Activated CD4-positive, alpha-beta T cell treated with anti-CD3 and anti-CD28 coated beads, Interleukin-2, Interleukin-6, amounts not matched to agents 100 ng/mL and 50 ng/mL, durations not matched to agents 16 hours and 8 hours (primary cell): ENCODE data around the gene PLXNA2.
A peak's percentile ranks its signal among the peaks of the same experiment; 100 is the strongest.

ENCODE experiments used
- DNase-seq: peaks from one replicate; pipeline ENCODE4 v3.0.0-alpha.2; 2020

PLXNA2 gene

DNA sequence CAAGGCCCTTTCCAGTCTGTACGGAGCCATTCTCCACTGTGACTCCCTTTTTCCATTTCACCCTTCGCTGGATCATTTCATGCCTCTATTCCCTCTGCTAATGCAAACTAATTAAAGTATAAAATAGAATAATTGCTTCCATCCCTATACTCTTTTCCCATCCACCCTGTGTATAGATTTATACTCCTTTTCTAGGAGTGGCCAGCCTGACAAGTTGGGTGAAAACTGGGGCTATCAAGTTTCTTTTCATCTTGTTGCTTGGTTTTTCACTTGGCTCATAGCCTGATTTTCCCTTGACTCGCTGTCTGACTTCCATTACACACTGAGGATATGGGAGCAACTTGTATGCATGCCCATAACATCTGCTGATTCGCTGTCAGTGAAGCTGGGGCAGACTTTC is 107.0 kb downstream of the PLXNA2 start:
- no peak for DNase-seq

DNA sequence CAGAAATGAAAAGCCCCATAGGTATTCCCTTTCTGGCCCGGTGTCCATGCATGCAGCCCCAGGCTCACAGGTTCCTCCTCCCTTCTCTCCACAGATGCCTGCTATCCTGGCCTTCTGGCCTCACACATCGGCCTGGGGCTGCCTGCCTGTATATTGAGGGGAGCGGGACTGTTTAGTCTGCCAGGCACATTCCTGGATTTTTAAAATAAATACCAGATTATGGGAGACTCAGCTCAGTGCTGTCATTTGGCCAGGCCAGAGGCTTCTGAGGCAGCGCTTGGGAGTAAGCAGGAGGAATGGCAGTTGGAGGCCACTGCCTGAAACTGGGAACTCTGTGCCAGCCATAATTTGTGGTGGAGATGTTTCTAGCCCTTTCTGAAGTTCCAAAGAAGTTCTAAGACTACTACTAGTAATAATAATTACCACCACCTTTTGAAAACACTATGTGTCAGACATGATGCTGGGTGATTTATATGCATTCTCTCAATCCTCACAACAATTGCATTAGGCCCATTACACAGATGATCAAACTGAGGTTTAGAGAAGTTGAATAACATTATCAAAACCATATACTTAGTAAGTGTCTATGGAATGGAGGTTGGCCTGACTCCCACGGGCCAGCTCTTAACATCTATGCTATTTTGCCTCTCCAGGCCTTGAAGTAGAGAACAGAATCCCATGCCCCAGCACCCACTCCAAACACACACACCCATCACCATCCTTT is 107.6 kb downstream of the PLXNA2 start:
- DNase-seq: no peak

DNA sequence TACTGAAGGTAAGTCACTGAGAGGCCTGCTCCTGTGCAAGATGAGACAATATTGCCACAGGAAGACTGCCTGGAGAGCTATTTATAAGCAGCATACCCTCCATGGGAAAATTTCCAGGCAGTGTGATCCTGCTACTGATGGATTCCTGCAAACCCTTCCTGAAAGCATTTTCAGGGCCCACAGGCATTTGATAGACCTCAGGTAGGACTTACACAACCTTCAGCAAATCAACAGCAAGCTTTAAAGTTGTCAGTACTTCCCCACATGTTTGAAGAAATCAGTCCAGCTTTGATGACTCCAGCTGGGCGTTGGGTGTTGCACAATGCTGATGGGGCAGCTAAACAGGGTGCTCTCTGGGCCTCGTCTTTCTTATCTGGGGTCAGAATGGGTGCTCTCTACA is 108.8 kb downstream of the PLXNA2 start:
- DNase-seq: no peak

DNA sequence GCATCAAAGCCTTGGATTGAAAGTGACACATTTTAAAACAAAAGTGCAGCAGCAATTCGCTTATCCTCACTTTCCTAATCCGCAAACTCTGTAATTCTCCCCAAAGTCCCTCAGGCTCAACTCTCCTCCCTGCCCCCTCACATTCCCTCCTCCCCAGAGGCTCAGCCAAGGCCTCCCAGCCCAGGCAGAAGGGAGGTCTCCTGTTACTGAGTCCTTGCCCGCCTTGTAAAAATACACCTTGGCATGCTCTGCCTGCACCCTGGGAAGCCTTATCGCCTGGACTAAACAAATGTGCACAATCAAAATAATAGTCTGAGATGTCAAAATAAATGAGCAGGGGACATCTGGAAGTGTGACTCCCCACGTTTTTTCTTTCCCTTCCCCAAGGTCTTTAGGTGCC is 109.7 kb downstream of the PLXNA2 start:
- DNase-seq: no peak

DNA sequence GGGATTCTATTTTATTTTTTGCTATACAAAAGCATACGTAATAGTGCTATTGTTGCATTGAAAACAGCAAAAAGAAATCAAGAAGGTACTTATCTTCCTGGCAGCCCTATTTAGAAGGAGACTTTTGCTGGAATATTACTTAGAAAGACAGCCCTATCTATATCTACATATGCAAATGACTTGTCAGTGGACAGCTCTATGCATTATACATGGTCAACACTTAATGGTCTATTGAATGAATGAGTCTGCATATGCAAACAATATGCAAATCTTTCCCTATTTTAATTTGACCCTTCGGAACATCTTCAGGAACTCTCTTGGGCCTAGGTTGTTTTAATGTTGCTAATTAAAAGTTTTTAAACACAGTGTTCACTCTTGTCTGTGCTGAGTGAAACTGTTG is 110.8 kb downstream of the PLXNA2 start:
- DNase-seq: no peak

DNA sequence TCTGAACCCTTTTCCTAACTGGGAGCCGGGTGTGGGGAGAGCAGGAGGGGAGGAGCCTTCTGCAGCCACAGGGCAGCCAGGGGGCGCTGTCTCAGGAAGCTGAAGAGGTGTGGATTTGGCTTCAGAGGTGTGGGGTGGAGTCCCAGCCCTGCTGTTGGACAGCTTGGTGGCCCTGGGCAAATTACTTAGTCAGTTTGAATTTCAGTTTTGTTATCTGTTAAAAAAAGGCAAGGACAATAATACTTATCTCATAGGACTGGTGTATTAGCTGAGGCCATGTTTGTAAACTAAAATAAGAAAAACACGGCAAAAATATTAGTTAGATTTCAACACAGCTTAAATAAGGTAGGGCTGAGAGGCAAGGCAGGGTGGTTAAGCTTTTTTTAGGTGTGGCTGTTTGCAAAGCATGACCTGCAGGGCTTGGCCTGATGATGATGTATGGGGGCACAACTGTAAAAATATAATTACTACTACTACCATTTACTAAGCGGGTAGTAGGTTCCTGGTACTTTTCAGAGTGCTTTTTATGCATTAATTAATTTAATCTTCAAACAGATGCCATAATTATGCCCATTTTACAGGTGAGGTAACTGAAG is 111.8 kb downstream of the PLXNA2 start:
- peak; percentile 64 for DNase-seq

DNA sequence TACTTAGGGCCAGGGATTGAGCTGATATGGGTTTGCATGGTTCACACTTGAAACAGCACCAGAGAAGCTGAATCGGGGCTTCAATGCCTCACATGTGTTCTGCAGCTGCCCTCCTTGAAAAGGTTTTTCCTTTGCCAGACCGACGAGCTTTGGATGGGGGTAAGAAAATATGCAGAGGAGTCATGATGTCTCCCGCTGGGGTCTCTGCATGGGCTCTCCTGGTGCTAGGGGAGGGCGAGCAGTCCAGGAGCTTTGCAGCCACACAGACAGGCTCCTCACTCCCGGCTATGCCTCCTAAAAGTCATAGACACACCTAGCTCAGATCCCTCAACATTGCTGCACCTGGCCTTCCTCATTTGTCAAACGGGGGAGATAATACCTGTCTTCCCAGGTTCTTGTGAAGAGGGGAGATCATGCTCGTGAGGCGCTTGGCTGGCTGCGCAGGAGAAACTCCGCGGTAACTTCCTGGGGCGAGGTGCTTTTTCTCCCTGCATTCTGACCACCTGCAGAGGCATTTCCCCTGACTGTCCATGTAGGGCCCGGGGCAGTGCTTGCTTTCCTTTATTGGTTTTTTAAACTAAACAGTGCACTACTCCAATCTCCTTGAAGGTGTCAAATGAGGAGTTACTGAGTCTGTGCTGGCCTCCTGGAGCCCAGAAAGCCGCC is 112.4 kb downstream of the PLXNA2 start:
- DNase-seq: no peak

DNA sequence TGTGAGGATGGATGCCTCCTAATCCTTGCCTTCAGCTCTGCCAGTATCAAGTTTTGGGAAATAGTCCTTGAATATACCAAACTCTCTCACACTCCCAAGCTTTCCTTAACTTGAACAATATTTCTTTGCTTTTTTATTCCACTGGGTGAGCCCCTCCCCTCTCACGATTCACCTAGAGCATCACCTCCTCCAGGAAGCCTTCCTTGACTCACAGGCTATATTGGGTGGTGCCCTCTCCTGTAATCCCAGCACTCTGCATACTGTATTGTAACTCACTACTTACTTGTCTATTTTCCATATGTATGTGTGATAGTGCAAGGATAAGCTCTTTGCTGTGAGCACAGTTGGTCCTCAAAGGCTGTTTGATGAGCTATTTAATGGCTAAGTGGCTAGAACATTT is 114.7 kb downstream of the PLXNA2 start:
- DNase-seq: no peak

DNA sequence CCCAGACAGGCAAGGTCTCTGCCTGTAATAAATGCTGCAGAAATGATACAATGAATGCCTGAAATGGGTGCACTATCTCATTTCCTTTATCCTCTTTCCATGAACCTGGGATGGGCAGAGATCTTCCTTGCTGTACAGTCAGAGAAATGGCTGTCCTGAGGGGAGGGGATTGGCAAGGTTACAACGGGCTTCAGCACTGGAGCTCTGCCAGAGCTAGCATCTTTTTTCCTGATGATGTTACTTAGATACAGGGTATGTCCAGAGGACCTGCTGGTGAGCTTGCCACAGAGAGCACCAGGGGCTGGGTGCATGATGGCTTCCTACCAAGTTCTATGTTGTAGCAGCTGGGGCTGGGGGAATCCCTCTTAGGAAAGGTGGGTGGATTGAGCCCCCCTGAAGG is 115.1 kb downstream of the PLXNA2 start:
- no peak for DNase-seq

DNA sequence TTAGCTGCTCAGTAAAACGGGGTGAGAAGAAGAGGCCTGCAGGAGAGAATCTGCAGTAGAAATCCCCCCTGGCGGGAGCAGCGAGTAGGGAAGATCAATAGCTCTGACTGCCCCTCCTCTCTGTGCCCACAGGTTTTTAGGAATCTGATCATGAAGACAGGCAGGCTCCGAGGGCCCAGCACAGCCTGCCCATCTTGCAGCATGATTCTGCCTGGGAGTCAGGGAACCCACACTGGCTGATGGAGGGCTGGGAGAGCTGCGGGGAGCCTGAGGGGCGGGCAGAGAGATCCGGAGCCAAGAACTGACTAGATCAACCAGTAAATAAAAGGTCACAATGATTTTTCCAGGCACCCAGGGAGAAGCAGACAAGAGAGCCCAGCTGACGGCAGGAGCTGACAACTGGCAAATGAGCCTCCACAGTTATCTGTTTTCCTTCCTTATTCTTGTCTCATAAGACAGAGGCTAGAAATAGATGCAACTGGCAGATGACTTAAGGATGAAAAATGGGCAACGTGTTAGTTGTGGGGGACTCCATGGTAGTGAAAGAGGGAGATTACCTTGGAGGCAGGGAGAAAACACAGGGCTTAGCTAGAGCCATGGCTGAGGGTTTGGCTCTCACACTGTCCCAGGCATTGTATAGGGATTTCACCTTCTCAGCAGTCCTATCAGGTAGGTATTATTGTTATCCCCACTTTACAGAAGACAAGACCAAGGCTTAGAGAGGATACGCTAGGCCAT is 116.2 kb downstream of the PLXNA2 start:
- no peak for DNase-seq

DNA sequence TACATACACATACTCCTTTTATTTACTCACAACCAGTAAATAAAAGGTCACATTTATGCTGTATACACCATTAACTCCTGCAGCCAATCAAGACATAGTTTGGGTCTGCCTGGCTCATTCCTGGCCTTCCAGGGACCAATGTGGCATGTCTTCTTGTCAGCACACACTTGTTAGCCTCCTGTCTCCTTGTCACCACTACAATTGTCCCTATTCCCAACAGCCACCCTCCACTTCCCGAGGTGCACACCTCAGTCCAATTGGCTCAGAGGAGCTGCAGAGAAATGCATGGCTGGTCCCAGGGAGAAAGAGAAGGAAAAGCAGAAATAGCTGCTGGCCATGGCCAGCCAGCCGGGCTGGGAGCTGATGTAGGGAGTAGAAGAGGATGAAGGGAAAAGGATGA is 116.9 kb downstream of the PLXNA2 start:
- DNase-seq: no peak

DNA sequence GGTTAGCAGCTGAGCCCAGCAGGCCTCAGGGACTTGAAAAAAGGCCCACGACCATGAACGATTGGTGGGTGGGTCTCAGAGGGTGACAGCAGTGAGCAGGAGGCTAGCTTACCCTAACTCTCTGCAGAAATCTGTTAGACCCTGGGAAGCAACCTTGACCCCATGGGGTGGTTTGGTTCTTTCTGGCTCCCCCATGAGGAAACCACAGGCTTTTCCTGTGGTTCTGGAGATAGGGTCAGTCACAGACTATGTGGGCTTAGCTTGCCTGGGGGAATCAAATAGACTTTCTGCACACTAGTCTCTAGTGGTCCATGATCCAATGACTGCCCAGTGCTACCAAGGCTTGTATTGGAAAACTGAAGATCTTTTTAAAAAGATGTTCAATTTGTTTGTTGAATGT is 118.1 kb downstream of the PLXNA2 start:
- DNase-seq: no peak

DNA sequence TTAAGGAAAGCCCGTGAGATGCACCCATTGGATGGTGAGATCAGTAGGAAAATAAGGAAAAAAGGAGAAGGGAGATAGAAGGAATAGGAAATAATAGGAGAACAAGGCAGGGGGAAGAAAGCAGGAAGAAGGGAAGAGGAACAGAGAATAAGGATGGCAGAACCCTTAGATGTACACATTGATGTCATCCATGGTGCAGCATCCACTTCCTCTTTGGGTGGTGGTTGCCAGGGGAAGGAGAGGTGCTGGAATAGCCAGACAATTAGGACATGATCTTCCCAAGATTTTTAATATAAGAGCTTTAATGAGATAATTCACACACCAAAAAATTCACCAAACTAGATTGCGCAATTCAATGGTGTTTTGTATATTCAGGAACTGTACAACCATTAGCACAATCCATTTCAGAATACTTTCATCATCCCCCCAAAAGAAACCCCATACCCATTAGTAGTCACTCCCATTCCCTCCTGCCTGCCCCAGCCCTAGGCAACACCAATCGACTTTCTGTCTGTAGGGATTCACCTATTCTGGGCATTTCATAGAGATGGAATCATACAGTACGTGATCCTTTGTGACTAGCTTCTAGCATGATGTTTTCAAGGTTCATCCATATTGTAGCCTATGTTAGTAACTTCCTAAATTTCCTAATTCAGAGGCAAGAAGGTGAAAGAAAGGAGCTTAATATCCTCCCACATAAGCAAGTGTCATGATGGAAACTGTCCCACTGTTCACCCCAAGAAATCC is 121.4 kb downstream of the PLXNA2 start:
- DNase-seq: no peak

DNA sequence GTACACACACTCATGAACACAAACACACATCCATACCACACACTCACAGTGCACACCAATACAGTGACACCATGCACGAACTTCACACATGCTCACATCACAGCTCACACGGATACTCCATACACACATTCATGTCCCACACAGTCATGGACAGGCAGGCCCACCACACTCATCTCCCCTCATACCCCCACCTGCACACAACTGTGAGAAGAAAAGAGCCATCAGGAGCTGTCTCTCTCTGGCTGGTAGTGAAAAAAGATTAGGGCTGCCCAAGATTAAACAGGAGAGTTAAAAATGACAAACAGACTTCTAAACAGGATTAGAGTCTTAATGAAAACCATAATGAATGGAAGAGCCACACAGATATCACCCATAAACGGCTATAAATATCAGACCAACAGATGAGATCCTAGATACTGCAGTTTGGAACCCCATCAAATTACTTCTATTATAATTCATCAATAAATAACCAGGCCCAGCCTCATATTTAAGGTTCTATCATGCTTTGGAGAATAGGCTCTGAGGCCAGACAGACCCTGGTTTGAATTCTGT is 122.3 kb downstream of the PLXNA2 start:
- DNase-seq: no peak

DNA sequence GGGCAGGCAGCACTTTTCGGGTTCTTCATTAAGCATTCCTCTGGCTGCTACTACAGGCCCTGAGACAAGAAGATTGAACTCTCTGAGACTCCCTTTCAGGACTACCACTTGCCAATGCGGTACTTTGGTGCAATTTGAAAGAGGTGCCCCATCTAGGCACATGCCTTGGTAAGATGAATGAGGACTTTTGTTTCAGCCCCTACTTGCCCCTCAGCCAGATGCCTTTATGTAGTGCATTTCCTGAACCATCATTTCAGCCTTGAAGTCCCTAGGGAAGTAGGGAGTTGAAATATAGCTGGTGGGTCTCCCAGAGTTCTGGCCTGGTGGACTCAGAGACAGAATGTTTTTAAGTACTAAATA is 123.8 kb downstream of the PLXNA2 start:
- DNase-seq: no peak

DNA sequence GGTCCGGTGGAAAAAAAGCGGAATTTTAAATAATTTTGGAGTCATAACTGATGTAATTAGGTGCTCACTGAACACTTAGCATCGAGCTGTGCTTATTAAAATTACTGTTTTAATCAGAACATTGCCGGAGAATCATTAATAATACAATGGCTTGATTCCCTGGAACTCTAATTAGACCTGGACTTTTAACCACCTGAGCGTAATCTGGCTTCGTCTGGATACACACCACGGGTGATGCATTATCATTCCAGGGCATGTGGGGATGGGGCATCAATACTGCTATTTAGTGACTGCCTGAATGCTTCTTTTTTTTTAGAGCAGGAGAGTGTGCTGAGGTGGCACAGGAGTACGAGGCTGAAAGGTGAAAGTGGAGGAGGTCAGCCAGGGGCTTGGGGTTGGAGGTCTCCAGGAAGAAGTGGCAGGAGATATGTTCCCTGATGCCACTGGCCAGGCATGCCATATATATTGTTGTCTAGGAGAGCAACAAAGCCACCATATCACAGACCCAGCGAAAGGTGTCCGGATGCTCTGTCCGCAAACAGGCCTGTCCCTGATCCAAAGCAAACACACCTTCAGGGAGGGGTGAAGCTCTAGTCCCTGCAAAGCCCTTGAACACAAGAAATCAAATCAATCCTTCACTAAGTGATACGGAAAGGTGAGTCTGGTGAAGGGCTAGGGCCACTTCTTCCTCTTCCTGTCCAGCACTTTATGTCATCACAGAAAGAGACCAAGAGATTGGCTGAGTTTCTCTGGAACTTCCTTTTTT is 125.2 kb downstream of the PLXNA2 start:
- DNase-seq: no peak

DNA sequence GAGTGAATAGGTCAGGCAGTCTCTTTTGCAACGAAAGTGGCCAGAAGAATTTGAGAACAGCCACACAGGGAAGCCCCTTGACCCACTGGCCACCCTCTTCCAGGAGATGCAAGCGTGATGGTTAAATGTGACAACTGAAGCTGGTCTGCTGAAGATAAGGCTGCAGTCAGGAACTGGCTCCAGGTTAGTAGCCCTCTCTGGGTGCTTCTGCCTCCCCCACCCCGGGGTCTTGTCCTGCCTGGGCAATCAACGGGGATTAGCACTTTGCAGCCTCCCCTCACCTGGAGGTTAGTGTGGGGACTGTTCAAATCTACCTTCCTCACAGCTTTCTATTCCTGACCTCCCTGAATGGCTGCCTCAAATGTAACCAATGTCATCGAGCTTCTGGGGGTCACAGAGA is 125.9 kb downstream of the PLXNA2 start:
- DNase-seq: no peak

DNA sequence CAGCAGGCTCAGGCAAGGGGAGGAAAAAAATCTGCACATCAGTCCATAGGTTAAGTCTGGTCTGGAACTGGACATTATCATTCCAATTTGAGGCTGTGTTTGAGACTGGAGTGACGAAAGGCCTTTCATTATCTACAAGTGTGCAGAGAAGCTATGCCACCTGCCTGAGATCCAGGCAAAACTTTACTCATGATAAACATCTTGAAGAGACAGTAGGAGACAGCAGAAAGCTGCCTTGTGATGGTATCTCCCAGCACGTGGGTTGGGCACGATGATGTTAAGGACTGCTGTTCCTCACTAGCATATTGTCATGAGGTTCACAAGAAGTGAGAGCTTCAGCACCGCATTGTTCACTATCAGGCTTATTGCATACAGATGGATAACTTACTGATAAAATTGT is 126.4 kb downstream of the PLXNA2 start:
- no peak for DNase-seq

DNA sequence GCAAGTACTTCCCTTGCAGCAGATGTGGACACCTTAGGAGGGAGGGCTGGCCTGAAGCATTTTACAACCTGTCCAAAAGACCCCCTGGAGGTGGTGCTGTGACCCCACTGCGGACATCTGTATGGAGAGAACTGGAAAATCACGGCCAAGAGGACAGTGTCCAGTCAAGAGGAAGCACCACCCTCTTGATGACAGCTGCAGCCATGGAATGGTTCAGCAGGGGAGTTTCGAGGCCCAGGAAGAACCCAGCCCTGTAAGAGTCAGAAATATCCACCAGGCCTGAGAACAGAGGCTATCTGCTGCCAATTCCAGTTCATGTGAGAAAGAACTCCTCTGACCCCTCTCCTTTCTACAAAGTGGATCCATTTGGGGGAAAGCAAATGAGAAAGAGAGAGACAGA is 126.8 kb downstream of the PLXNA2 start:
- DNase-seq: no peak

DNA sequence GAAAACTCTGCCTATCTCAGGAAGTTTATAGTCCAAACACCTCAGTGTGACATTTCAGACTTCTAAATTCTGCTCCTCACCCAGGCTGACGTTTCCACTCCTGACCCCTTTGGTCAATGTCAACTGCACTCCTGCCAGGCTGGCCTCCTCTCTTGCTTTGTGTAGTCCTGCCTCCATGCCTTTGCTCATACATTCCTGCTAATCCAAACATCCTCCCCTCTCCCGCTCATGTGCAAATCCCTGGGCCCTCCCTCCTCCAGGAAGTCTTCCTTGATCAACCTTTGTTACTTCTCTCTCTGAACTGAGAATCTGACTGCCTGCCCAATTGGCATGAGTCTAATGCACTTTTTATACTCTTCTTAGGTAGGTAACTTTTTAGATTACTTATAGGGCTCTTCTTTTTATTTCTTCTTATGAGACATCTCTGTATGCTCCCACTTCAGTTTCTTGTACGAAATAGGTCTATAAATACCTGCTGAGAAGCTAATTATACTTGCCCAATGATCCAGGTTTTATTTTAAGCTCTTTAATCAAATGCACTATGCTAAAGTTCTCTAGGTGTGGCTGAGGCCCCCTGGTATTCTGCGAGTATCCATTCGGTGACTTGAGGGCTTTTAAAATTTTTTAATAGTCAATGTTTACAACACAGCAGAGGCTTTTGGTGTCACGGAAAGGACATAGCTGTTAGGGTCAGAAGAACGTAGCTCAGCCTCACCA is 128.1 kb downstream of the PLXNA2 start:
- no peak for DNase-seq

DNA sequence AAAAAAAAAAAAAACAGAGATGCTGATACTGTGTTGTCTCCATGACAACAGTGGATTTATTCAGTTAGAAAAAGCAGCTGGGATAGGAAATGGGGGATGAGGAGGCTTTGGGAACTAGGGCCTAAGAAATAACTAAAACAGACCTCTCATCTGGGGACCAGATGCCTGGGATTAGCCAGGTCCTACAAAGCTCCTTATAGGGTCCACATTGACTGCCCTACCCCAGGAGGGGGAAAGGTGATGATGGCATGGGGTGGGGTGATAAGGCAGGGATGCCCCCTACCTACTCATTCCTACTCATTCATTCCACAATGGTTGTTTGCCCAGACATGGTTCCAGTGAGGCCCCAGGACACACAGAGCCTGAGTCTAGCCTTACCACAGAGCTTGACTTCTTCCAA is 131.2 kb downstream of the PLXNA2 start:
- no peak for DNase-seq
